Tibial nerve (tissue), 4 donors: ENCODE results near the gene GARS1. TPM values are rescaled to one million over a fixed set of nuclear protein-coding genes. Genes with fewer than 3 reads are reported as not detected.

ENCODE experiments used
- DNase-seq, 2 donors: peaks; one replicate each; pipeline ENCODE4 v3.0.0-alpha.2; 2019; ENCODE audit warnings: low spot score in 2 of 2
- H3K27ac ChIP-seq, 4 donors: fragments of 200-600 bp; sonication (generic) in 3 of 4; one replicate each; pipeline ENCODE4 v1.5.1; 2017 to 2019; ENCODE audit warnings: mild to moderate bottlenecking in 1 of 4
- H3K27me3 ChIP-seq, 2 donors: fragments of 200-600 bp; sonication (generic) in 1 of 2; one replicate each; pipeline versions ENCODE4 v1.5.1 to v1.6.0; 2017 to 2019
- H3K36me3 ChIP-seq, 3 donors: fragments of 200-600 bp; sonication (generic); one replicate each; pipeline ENCODE4 v1.5.1; 2018 to 2019
- H3K4me1 ChIP-seq, 4 donors: fragments of 200-600 bp; sonication (generic) in 3 of 4; one replicate each; pipeline ENCODE4 v1.5.1; 2017 to 2019
- H3K4me3 ChIP-seq, 4 donors: fragments of 200-600 bp; sonication (generic) in 3 of 4; one replicate each; pipeline ENCODE4 v1.5.1; 2017 to 2019; ENCODE audit warnings: mild to moderate bottlenecking in 1 of 4, moderate library complexity in 1 of 4
- H3K9me3 ChIP-seq, 4 donors: fragments of 200-600 bp; sonication (generic) in 3 of 4; one replicate each; pipeline ENCODE4 v1.5.1; 2017 to 2019
- EP300 ChIP-seq, 2 donors: sonication (generic); formaldehyde crosslinking; IDR thresholded peaks; one replicate each; pipeline ENCODE4 v1.6.1; 2017; ENCODE audit warnings: antibody characterized with exemption in 2 of 2, mild to moderate bottlenecking in 1 of 2
- POLR2A ChIP-seq, 2 donors: fragments of 450-650 bp; IDR thresholded peaks; one replicate each; pipeline ENCODE4 v1.6.1; 2017; ENCODE audit warnings: antibody characterized with exemption in 2 of 2, mild to moderate bottlenecking in 2 of 2, moderate library complexity in 2 of 2
- WGBS, 2 donors: methylation state at CpG; one replicate each; pipeline ENCODE4 v1.1.5; 2018; 5-methylcytosine and 5-hydroxymethylcytosine counted together
- total RNA-seq, 4 donors: library from RNA; depleted of rRNA; stranded (reverse); fragments of >200 nt; gene quantifications; one replicate each; pipeline ENCODE4 v1.1.0, GENCODE V29; 2016
- TF ChIP-seq, protein P1 (sequence below), 5 experiments: fragments of 200-600 bp in 3 of 5; fragments of 450-650 bp in 2 of 5; sonication (generic) in 3 of 5; IDR thresholded peaks; one replicate each; pipeline ENCODE4 v1.5.1; 2016 to 2019; ENCODE audit warnings: antibody characterized with exemption in 5 of 5, mild to moderate bottlenecking in 3 of 5, moderate library complexity in 2 of 5

The GARS1 gene
- total RNA-seq, 4 donors from 2014 or later, result 36.9 to 61.1 (median 55.9) TPM

DNA sequence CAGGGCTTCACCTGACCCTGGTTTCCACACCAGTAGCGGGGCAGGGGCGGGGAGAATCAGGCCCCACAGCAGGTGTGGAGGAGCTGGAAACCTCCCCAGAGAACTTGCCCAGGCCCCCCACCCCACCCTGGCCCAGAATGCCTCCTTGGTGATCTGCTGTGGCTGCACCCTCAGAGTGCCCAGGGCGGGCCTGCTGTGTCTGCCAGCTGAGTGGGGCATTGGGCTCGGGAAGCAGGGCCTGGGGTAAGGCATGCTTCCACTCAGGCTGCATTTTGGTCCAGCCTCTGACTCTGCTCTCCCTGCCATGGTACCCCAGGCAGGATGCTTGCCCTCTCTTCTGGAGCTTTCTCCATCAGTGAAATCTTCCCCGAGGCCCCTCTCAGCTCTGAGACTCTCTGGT, 88.6 kb downstream of the GARS1 start:
- WGBS, 2 donors, result 86 to 100% methylated on average over 3 to 5 of the region's 5 CpGs
- H3K27me3 ChIP-seq, result peaks cover 0 to 65% of the 10 kb centered on the region in 2 donors

More for the DNA sequence above, 88.6 kb downstream of the GARS1 start:
- no peak overlapping the region for H3K4me3 ChIP-seq
- no peaks in the 10 kb centered on the region for H3K36me3 ChIP-seq
- no peak for DNase-seq
- H3K9me3 ChIP-seq, result no peaks in the 10 kb centered on the region
- H3K4me1 ChIP-seq, result peaks cover 0 to 20% (median 16%) of the 10 kb centered on the region in 4 donors
- TF ChIP-seq, protein P1, sequence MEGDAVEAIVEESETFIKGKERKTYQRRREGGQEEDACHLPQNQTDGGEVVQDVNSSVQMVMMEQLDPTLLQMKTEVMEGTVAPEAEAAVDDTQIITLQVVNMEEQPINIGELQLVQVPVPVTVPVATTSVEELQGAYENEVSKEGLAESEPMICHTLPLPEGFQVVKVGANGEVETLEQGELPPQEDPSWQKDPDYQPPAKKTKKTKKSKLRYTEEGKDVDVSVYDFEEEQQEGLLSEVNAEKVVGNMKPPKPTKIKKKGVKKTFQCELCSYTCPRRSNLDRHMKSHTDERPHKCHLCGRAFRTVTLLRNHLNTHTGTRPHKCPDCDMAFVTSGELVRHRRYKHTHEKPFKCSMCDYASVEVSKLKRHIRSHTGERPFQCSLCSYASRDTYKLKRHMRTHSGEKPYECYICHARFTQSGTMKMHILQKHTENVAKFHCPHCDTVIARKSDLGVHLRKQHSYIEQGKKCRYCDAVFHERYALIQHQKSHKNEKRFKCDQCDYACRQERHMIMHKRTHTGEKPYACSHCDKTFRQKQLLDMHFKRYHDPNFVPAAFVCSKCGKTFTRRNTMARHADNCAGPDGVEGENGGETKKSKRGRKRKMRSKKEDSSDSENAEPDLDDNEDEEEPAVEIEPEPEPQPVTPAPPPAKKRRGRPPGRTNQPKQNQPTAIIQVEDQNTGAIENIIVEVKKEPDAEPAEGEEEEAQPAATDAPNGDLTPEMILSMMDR (IDR thresholded peaks at IDR 0.05), result no peak
- TF ChIP-seq EP300 (IDR thresholded peaks at IDR 0.05) (no peak), POLR2A (IDR thresholded peaks at IDR 0.05) (no peak)
- no peak overlapping the region for H3K27ac ChIP-seq

Other genes starting within 250 kb of the GARS1 start
- gene NOD1, start 116.1 kb upstream of the GARS1 start, total RNA-seq, result 10 to 100 TPM; 14.9 to 50.4 (median 31.8) TPM
- gene GGCT, start 90.0 kb upstream of the GARS1 start, total RNA-seq, result 10 to 100 TPM; 12.2 to 39.6 (median 29.6) TPM
- gene CRHR2, start 87.6 kb downstream of the GARS1 start, total RNA-seq, result under 1 TPM in 2 of 4 donors, not detected in 2; 0.21 to 0.44 TPM
- gene INMT, start 157.3 kb downstream of the GARS1 start, total RNA-seq, result 100 to 1,000 TPM in 2 of 4 donors, 10 to 100 TPM in 2; 21.3 to 142 (median 100) TPM
- 10 to 100 TPM; 17.1 to 21.6 (median 19.9) TPM for gene MINDY4, start 176.5 kb downstream of the GARS1 start, total RNA-seq